Transverse colon (tissue), 4 donors: ENCODE results near the gene AOPEP. TPM values are rescaled to one million over a fixed set of nuclear protein-coding genes. Genes with fewer than 3 reads are reported as not detected.

ENCODE experiments used
- DNase-seq: peaks from one replicate; pipeline ENCODE4 v3.0.0-alpha.2; 2019
- H3K27ac ChIP-seq, 4 donors: fragments of 200-600 bp; sonication (generic); 2 replicates each; pipeline ENCODE4 v1.5.1; 2016 to 2018; ENCODE audit warnings: inconsistent platforms in 4 of 4
- H3K27me3 ChIP-seq: fragments of 200-600 bp; sonication (generic); 2 replicates; pipeline ENCODE4 v1.5.1; 2017; ENCODE audit warnings: inconsistent platforms
- H3K36me3 ChIP-seq, 4 donors: fragments of 200-600 bp; sonication (generic); 2 replicates each; pipeline ENCODE4 v1.5.1; 2017 to 2019; ENCODE audit warnings: inconsistent platforms in 4 of 4
- H3K4me1 ChIP-seq, 4 donors: fragments of 200-600 bp; sonication (generic); 2 replicates each; pipeline ENCODE4 v1.5.1; 2017 to 2020; ENCODE audit warnings: inconsistent platforms in 4 of 4
- H3K4me3 ChIP-seq, 4 donors: fragments of 200-600 bp; sonication (generic); 1 replicate in 1 of 4; 2 replicates in 3 of 4; pipeline versions ENCODE4 v1.5.1 to v1.6.1; 2017 to 2019; ENCODE audit warnings: inconsistent platforms in 4 of 4
- H3K9me3 ChIP-seq, 2 donors: fragments of 200-600 bp; sonication (generic); 2 replicates each; pipeline ENCODE4 v1.5.1; 2017 to 2019; ENCODE audit warnings: inconsistent platforms in 2 of 2
- EP300 ChIP-seq: sonication (generic); formaldehyde crosslinking; IDR thresholded peaks from one replicate; pipeline ENCODE4 v1.6.1; 2017; ENCODE audit warnings: antibody characterized with exemption, low read depth
- POLR2A ChIP-seq: fragments of 450-650 bp; IDR thresholded peaks from one replicate; pipeline ENCODE4 v1.6.1; 2016; ENCODE audit warnings: antibody characterized with exemption, mild to moderate bottlenecking, moderate library complexity
- POLR2AphosphoS5 ChIP-seq, 3 donors: sonication (generic); formaldehyde crosslinking; IDR thresholded peaks; one replicate each; pipeline ENCODE4 v1.6.1; 2016; ENCODE audit warnings: antibody characterized with exemption in 3 of 3
- WGBS, 2 donors: methylation state at CpG; one replicate each; pipeline ENCODE4 v1.1.5; 2018; ENCODE audit warnings: low coverage in 1 of 2; 5-methylcytosine and 5-hydroxymethylcytosine counted together
- in situ Hi-C, 4 donors: fragments of 200-750 bp; cut with MboI; loops; one replicate each; pipeline versions ENCODE4 v1.15.0 to v1.15.1; 2017; ENCODE audit warnings: low sequenced_read_pairs in 3 of 4, low pct_ligation_motif_present in 1 of 4, low pct_unique_long_range_greater_than_20kb in 1 of 4
- intact Hi-C: fragments of 100-400 bp; cut with DNase I; formaldehyde crosslinking; loops from one replicate; pipeline ENCODE4 v1.15.1; 2023; ENCODE audit warnings: low total_unique reads
- total RNA-seq, 4 donors: library from RNA; depleted of rRNA; stranded (reverse); fragments of >200 nt; gene quantifications; one replicate each; pipeline ENCODE4 v1.1.0, GENCODE V29; 2016
- TF ChIP-seq, protein P1 (sequence below), 5 experiments: fragments of 200-600 bp in 3 of 5; fragments of 450-650 bp in 2 of 5; sonication (generic) in 3 of 5; IDR thresholded peaks; 1 replicate in 2 of 5; 2 replicates in 3 of 5; pipeline ENCODE4 v1.5.1; 2016 to 2017; ENCODE audit warnings: antibody characterized with exemption in 5 of 5, inconsistent platforms in 3 of 5, mild to moderate bottlenecking in 2 of 5, moderate library complexity in 1 of 5

AOPEP gene
- total RNA-seq, 4 donors from 2014 or later = 53.0 to 129 (median 92.7) TPM

- H3K36me3 ChIP-seq = no peaks in the 10 kb centered on the region
- no peaks in the 10 kb centered on the region for H3K27me3 ChIP-seq
- H3K4me1 ChIP-seq = peaks cover 5 to 86% (median 42%) of the 10 kb centered on the region in 4 donors
- H3K4me3 ChIP-seq = no peak overlapping the region
- 81 to 82% methylated on average over 9 to 16 of the region's 16 CpGs for WGBS, 2 donors
- peak overlapping the region; percentile 85 to 92 (median 90) for H3K27ac ChIP-seq
- TF ChIP-seq POLR2AphosphoS5 (IDR thresholded peaks at IDR 0.05) (no peak), EP300 (no peak), POLR2A (no peak)
- TF ChIP-seq, protein P1, sequence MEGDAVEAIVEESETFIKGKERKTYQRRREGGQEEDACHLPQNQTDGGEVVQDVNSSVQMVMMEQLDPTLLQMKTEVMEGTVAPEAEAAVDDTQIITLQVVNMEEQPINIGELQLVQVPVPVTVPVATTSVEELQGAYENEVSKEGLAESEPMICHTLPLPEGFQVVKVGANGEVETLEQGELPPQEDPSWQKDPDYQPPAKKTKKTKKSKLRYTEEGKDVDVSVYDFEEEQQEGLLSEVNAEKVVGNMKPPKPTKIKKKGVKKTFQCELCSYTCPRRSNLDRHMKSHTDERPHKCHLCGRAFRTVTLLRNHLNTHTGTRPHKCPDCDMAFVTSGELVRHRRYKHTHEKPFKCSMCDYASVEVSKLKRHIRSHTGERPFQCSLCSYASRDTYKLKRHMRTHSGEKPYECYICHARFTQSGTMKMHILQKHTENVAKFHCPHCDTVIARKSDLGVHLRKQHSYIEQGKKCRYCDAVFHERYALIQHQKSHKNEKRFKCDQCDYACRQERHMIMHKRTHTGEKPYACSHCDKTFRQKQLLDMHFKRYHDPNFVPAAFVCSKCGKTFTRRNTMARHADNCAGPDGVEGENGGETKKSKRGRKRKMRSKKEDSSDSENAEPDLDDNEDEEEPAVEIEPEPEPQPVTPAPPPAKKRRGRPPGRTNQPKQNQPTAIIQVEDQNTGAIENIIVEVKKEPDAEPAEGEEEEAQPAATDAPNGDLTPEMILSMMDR (IDR thresholded peaks at IDR 0.05) = no peak
- H3K9me3 ChIP-seq = no peaks in the 10 kb centered on the region
- DNase-seq = no peak
- in situ Hi-C loops = no loop called here
- intact Hi-C loops = no loop called here
Measured at GRCh38 chr9:95045751-95046150, 319.3 kb downstream of the AOPEP start.

DNA sequence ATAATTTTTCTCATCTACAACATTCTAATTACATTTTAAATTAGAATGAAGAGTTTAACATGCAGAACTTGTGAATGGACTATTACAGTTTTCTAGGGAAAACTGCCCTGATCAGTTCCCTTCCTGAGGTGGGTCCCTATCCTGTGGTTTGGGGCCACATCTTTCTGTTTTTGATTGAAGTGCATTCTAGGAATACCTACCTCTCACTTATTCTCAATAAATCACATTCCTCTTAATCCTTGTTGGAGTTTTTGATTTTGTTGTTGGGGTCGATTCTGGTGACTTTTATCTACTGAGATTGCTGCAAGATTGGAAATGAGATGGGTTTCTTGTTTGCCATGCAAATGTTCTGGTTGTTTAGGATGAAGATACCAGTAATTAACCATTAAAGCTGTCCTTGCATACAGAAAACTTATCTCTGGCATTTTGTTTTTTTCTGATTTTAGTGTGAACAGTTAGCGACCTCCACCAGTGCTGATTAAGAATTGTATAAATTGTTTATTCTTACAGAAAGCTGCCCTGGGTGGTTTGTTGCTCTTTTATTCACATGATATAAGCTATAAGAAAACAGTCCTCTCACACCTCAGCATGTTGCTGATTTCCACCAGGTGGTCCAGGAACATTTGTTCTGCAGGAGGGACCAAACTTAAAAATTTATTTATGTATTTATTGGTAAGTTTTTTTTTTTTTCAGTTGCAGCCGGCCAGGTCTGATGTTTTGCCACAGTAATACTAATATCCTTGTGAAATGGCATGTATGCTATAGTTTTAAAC lies 321.1 kb downstream of the AOPEP start:
- intact Hi-C loops = no loop called here
- TF ChIP-seq POLR2AphosphoS5 (IDR thresholded peaks at IDR 0.05) = no peak
- TF ChIP-seq, protein P1 (IDR thresholded peaks at IDR 0.05) = no peak
- no peak for TF ChIP-seq EP300
- TF ChIP-seq POLR2A = no peak
- peak overlapping the region in 2 of 4 donors; percentile 55 to 63 for H3K4me3 ChIP-seq
- peak overlapping the region; percentile 85 to 92 (median 90) for H3K27ac ChIP-seq
- H3K36me3 ChIP-seq = no peaks in the 10 kb centered on the region
- WGBS, 2 donors = 42 to 57% methylated on average over 3 of the region's 3 CpGs
- no peak for DNase-seq
- H3K9me3 ChIP-seq = no peaks in the 10 kb centered on the region
- peaks cover 5 to 69% (median 36%) of the 10 kb centered on the region in 4 donors for H3K4me1 ChIP-seq
- H3K27me3 ChIP-seq = no peaks in the 10 kb centered on the region
- in situ Hi-C loops = no loop called here

- intact Hi-C loops = no loop called here
- DNase-seq = peak; percentile 82
- peaks cover 5 to 66% (median 37%) of the 10 kb centered on the region in 4 donors for H3K4me1 ChIP-seq
- no peaks in the 10 kb centered on the region for H3K27me3 ChIP-seq
- in situ Hi-C loops = no loop called here
- peak overlapping the region; percentile 24 to 63 (median 46) for H3K4me3 ChIP-seq
- peak overlapping the region; percentile 85 to 92 (median 90) for H3K27ac ChIP-seq
- TF ChIP-seq EP300 (no peak), POLR2A (peak; percentile 39), POLR2AphosphoS5 (IDR thresholded peaks at IDR 0.05) (peak; percentile 64 to 70 (median 68))
- TF ChIP-seq, protein P1 (IDR thresholded peaks at IDR 0.05) = no peak
- H3K9me3 ChIP-seq = no peaks in the 10 kb centered on the region
- WGBS, 2 donors = 4% methylated on average over 5 to 25 of the region's 58 CpGs
- no peaks in the 10 kb centered on the region for H3K36me3 ChIP-seq
Measured at GRCh38 chr9:95048225-95049087, 322.0 kb downstream of the AOPEP start.

GRCh38 chr9:95049761-95050160 lies 323.3 kb downstream of the AOPEP start:
- no peaks in the 10 kb centered on the region for H3K27me3 ChIP-seq
- WGBS, 2 donors = 23 to 31% methylated on average over 6 of the region's 6 CpGs
- peaks cover 5 to 64% (median 34%) of the 10 kb centered on the region in 4 donors for H3K4me1 ChIP-seq
- no peaks in the 10 kb centered on the region for H3K36me3 ChIP-seq
- H3K4me3 ChIP-seq = peak overlapping the region in 3 of 4 donors; percentile 37 to 63 (median 55)
- no peaks in the 10 kb centered on the region for H3K9me3 ChIP-seq
- intact Hi-C loops = no loop called here
- peak overlapping the region; percentile 85 to 92 (median 90) for H3K27ac ChIP-seq
- DNase-seq = no peak
- peak in 1 of 3 donors; percentile 20 for TF ChIP-seq POLR2AphosphoS5 (IDR thresholded peaks at IDR 0.05)
- TF ChIP-seq POLR2A = no peak
- in situ Hi-C loops = no loop called here
